Stimulated activated CD8-positive, alpha-beta memory T cell treated with anti-CD3 and anti-CD28 coated beads, Interleukin-15, amount 100 ng/mL, for 1 hour (primary cell): ENCODE measurements around the gene ASPSCR1.
"Not testable (repeated sequence)": the region's sequence is repeated elsewhere in the genome, so short reads cannot be mapped to it uniquely, and the experiment has no call there.

Experiments used
- DNase-seq: peaks from one replicate; pipeline ENCODE4 v3.0.0-alpha.2; 2020; ENCODE audit warnings: low read depth

ASPSCR1 gene

DNA sequence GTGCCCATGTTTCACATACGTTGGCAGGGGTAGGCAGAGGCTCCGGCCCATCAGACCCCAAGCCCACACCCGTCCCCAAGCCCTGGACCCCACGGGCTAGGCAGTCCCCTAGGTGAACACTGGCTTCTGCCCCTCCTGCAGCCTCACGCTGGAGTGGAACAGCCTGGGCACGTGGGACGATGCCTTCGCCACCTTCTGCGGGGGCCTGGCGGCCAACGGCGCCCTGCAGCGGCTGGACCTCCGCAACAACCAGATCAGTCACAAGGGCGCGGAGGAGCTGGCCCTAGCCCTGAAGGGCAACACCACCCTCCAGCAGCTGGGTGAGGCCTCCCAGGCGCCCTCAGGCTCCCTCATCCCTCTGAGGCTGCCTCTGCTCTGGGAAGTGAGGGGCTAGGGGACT is 47.4 kb downstream of the ASPSCR1 start:
- DNase-seq = no peak

DNA sequence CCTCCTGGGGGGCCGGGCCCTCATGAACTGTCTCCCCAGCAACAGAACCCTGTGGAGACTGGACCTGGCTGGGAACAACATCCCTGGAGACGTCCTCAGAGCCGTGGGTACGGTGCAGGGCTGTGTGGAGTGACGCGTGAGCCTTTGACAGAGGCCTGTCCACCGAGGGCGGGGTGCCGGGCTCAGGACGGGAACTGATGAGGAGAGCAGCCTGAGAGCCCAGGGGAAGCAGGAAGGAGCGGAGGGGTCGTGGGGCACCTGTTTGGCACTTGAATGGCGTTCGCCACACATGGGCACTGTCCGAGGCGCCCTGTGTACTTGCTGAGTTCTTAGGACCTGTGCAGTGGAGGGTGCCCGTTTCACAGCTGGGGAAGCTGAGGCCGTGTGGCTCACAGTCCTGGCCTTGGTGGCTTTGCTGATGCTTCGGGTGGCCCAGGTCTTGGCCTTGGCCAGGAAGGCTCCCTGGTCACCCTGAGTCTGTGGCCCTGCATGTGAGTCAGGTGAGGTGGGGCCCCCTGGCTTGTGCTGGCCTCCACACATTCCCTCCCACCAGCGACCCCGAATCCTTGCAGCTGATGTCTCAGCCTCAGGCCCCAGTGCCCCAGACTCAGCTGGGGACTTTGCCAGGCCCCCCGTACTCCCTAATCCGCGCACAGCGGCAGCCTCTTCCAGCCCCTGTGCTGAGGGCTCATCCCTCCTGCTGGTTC is 48.1 kb downstream of the ASPSCR1 start:
- no peak for DNase-seq

DNA sequence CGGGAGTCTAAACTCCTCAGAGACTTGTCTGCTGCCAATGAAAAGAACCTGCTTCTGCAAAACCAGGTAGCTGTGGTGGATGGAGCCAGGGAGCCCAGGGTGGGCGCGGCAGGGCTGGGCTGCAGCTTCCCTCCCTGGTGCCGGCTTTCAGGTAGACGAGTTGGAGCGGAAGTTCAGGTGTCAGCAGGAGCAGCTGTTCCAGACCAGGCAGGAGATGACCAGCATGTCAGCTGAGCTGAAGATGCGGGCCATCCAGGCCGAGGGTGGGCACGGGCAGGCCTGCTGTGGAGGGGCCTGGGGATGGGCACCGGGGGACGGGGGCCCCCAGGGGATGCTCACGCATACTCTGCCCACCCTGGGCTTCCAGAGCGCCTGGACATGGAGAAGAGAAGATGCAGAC is 50.8 kb downstream of the ASPSCR1 start:
- DNase-seq = no peak

DNA sequence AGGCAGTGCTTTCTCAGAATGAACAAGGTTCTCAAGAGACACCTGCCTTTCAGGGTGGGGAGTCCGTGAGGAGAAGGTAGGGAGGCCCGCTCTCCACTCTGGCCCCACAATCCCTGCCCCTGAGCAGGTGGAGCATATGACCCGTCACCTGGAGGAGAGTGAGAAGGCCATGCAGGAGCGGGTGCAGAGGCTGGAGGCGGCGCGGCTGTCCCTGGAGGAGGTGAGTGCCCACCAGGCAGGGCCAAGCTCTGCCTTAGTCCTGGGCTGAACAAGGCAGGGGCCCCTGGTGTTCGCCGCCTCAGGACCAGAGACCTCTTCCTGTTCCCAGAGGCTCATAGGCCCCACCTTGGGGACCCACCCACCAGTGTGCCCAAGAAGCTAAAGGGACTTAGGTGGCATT is 51.5 kb downstream of the ASPSCR1 start:
- DNase-seq = no peak

DNA sequence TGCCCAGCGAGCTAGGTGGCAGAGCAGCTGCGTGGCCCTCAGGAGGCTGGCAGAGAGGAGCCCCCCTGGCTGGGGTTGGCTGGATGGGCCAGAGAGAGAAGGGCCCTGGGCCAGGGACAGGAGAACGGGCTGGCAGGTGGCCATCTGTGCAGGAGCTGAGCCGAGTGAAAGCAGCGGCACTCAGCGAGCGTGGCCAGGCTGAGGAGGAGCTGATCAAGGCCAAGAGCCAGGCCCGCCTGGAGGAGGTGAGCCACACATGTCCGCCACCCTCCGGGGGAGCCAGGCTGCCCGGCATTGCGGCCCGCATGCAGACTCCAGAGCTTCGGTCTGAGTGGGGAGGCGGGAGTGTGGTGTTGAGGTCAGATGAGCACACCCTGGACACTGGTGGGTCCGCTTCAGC is 52.0 kb downstream of the ASPSCR1 start:
- no peak for DNase-seq

DNA sequence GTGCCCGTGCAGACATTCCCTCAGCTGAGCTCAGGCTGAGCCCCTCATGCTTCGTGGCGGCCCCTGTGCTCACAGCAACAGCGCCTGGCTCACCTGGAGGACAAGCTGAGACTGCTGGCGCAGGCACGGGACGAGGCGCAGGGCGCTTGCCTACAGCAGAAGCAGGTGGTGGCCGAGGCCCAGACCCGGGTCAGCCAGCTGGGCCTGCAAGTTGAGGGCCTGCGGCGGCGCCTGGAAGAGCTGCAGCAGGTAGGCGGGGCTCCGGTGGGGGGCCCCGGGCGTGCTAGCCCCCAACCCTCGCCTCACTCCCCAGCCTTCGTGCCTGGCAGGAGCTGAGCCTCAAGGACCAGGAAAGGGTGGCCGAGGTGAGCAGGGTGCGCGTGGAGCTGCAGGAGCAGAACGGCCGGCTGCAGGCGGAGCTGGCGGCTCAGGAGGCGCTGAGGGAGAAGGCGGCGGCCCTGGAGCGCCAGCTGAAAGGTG is 52.6 kb downstream of the ASPSCR1 start:
- DNase-seq = no peak

DNA sequence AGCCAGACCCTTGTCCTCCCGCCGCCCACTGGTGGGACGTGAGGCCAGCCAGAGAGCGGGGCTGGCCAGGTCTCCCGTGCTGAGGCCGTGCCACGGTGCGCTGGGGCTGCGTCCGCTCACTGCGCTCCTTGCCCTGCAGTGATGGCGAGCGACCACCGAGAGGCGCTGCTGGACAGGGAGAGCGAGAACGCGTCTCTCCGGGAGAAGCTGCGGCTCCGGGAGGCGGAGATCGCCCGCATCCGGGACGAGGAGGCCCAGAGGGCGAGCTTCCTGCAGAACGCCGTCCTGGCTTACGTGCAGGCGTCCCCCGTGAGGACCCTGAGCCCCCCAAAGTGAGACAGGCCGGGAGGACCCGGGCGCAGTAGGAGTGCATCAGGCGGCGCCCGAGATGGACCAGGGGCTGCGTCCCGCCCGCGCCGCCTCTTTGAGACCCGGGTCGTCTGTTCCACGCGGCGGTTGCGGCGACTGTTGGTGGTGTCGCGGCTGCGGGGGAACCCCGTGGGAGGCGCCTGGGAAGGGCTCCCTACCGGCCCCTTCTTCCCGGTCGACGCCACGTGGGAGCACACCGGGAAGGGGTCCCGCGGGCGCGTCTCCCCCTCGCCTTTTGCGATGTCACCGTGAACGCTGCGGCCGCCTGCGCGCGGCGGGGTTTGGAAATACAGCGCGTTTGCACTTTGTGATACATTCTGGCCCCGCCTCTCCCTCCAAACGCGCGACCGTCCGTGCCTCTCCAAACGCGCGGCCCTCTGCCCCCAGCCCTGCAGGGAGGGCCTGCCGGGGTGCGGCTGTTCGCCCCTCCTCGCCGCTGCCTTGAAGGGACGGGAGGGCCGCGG is 53.3 kb downstream of the ASPSCR1 start:
- DNase-seq = peak; percentile 60

DNA sequence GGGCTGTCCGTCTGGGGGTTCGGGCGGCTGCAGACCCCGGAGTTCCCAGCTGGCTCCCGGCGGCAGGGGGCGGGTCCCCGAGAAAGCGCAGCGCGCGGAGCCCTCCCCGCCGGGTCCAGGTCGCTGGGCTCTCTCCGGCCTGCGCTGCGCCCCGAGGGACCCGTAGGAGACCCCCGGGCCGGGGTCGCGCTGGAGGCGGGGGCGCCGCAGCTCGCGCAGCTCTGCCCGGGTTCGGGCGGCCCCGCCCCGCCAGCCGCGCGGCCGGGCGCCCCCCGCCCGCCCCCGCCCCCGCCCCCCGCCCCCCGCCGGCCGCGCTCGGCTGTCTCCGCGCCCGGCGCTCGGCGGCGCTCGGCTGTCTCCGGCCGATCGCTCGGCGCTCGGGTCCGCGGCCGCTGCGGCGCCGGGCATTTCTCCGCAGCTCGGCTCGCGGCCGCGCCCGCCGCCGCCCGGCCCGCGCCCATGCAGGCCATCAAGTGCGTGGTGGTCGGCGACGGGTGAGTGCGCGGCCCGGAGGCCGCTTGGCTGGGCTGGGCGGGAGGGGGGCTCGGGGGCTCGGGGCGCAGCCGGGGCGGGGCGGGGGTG is 54.0 kb downstream of the ASPSCR1 start, which contains the start of gene RAC3:
RAC3 (plus strand) TSS at position 376 of the 582 bp plus-strand sequence; CDS start at position 460, 84 bp downstream.
- DNase-seq = no peak

DNA sequence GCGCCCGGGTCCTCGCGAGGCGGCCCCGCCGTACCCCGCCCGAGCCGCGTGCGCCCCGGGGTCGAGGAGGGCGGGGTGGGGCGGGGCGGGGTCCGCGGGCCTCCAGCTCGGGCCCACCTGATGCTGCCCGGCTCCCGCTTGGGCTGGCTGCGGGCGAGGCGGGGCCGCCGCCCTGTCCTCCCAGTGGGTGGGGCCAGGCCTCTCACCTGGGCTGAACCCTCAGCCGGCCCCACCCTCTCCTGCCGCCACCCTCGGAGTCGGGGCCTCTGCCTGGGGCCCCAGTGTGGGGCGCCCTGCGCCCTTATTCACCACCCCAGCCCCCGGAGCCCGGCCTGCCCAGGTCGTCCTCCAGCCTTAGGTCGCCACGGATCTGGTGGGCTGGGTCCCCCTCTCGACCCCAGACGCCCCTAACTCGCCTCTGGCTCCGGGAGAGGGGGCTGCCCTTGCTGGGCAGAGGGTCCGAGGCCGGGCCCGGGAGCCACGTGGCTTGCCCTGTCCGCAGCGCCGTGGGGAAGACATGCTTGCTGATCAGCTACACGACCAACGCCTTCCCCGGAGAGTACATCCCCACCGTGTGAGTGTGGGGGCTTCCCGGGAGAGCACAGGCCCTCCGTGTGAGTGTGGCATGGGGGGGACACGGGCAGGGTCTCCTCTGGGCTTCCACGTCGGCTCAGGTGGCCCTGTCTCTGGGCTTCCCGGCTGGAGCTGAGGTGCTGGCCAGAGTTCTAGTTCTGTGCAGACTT is 54.6 kb downstream of the ASPSCR1 start:
- DNase-seq = no peak

DNA sequence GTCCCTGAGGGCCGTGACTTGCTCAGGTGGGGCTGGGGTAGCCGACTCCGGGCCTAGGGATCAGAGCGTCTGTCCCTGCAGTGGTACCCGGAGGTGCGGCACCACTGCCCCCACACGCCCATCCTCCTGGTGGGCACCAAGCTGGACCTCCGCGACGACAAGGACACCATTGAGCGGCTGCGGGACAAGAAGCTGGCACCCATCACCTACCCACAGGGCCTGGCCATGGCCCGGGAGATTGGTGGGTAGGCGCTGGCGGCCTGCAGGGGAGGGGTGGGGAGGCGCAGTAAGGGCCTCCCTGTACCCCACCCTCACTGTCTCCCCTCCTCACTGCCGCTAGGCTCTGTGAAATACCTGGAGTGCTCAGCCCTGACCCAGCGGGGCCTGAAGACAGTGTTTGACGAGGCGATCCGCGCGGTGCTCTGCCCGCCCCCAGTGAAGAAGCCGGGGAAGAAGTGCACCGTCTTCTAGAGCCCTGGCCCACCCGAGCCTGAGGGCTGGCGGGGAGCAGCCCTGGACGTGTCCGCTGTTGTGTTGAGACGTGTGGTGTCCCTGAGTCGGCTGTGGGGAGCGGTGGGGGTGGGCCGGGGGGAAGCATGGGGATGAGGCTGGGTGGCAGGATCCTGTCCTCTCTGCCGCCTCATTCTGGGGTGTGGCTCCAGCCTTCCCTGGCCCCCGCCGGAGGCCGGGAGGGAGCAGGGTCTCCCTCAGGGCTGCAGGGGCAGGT is 56.1 kb downstream of the ASPSCR1 start:
- DNase-seq = no peak

DNA sequence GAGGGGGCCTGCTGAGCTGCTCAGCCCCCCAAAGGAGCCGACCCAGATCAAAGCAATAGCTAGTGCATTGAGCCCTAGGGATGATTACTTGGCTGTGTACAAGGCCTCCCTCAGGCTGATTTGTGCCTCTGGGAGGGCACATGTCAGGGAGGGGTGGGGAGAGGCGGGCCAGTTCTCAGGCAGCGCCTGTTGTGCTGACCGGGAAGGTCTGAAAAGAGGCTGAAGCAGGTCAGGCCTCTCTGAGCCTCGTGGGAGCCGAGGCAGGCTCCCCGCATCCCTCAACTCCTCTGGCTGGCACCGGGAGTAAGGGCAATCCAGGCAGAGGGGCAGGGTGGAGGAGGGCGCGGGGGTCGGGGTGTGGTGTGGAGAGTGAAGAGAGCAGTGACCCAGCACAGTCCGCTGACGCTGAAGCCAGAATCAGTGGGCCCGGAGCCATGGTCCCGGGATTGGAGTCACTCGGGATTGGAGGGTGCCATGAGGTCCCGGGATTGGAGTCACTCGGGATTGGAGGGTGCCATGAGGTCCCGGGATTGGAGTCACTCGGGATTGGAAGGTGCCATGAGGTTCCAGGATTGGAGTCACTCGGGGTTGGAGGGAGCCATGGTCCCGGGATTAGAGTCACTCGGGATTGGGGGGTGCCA is 57.1 kb downstream of the ASPSCR1 start:
- no peak for DNase-seq

DNA sequence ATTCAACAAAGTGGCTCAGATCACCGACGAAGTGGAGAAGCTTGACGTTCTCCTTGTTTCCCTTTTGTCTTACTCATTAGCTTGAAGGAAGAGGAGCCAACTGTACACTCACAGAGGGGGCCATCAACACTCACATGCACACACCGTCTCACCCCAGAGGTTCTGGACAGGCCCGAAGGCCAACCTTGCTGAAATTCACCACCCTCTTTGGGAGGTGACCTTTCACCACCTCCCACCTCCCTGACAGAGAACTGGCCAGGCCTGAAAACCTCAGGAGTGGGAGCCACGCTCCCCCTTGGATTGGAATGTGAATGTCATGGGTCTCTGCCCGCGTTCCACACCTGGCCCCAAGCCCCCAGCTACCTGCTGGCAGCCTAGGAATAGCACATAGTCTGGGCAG is 58.1 kb downstream of the ASPSCR1 start:
- DNase-seq = no peak

DNA sequence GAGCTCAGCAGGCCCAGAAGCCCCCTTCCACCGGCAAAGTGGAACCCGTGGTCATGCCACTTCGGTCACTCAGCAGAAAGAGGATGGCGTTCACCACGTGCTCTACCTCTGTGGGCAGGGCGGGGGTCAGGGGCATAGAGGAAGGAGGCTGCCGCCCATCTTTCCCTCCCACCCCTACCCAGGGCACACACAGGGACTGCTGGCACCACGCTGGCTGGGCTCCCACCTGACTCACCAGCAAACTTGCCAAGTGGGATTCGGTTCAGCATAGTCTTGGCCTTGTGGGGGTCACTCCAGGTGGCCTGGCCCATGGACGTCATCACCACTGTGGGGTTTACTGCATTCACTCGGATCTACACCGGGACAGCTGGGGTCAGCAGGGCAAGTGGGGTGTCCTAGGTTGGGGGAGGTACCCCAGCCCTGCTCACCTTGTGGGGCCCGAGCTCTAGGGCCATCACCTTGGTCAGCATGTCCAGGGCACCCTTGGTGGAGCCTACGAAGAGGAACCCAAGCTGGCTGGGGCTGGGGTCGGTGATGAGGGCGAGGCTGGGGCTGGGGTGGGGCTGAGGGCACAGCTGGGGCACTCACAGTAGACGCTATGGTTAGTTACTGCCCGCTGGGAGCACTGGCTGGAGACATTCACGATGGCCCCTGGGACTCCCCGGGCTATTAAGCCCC is 58.7 kb downstream of the ASPSCR1 start:
- DNase-seq = no peak

DNA sequence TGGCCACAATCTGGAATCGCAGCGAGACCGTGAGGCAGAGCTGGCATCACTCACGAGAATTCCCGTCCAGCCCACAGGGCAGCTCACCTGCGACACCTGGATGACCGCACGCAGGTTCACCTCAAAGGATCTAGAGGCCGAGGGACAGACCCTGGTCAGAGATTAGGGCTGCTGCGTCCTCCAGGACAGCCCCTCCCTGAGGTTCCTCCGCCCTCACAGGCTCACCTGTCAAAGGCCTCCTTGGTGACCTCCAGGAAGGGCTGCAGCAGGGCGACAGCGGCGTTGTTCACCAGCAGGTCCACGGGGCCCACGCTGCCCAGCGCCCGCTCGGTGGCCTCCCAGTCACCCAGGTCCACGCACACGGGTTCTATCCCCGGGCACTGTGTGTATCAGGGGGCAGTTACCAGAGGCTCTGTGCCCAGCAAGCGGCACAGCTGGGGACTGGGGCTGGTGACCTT is 59.2 kb downstream of the ASPSCR1 start:
- DNase-seq = no peak

DNA sequence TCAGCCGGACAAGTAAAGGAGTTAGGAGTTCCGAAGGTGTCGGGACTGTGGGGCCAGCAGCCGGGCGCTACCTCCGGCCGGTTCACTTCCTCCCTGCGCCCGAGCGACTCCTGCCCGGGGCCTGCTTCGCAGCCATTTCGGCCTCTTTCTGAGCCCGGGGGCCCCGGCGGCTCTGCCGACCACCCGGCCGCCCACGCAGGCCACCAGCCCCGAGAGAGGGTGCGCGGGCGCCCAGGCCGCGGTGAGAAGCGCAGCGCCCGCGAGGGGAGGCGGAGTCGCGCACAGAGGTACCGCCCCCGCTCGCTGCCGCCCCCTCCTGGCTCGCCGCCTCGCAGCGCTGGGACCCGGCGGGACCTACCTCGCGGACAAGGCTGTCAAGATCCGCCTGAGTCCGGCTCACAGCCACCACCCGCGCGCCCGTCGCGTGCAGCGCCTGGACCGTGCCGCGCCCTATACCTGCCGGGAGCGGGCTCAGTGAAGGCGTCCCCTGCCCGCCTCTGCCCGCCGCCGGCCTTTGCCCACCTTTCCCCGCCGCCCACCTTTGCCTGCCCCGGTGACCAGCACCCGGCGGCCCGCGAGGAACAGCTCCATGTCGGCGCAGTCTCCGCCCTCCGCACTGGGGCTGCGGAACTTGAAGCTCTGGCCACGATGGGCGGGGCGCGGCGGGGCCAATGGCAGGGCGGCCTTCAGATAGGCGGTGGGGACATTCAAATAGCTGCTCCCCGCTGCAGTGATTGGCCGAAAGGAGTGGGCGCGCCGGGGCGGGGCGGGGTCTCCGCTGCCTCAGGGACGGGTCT is 59.9 kb downstream of the ASPSCR1 start, which contains the start of gene DCXR:
DCXR (minus strand) TSS at position 606 of the 797 bp plus-strand sequence; CDS start at position 591, 15 bp downstream.
- DNase-seq = peak; percentile 90

DNA sequence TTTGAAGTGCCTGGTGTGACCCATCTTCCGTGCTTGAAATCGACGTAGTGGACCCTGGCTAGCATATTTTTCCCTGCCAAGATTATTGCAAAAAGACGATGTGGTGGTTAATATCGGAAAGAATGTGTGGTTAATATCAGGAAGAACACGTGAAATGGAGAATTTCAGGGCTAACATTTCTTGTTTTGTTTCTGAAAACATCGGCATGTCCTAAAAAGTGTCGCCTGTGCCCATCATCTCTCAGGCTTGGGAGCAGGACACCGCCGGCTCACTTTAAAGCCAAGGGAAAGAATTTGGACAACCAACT is 60.4 kb downstream of the ASPSCR1 start:
- no peak for DNase-seq

DNA sequence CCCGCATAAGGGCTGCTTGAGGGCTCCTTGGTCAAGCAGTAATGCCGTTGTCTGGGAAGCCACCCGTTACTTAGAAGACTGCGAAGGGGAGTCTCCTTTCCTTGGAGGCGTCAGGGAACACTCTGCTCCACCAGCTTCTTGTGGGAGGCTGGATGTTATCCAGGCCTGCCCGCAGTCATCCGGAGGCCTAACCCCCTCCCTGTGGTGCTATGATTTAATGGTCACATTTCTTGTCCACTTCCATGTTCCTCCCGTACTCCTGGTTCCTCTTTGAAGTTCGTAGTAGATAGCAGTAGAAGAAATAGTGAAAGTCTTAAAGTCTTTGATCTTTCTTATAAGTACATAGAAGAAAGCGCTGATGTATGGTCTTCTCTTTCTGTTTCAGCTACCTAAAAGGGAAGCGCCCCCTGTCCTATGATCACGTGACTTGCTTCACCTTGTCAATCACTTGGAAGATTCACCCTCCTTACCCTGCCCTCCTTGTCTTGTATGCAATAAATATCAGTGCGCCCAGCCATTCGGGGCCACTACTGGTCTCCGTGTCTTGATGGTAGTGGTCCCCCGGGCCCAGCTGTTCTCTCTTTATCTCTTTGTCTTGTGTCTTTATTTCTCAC is 61.5 kb downstream of the ASPSCR1 start:
- not testable (repeated sequence) for DNase-seq

DNA sequence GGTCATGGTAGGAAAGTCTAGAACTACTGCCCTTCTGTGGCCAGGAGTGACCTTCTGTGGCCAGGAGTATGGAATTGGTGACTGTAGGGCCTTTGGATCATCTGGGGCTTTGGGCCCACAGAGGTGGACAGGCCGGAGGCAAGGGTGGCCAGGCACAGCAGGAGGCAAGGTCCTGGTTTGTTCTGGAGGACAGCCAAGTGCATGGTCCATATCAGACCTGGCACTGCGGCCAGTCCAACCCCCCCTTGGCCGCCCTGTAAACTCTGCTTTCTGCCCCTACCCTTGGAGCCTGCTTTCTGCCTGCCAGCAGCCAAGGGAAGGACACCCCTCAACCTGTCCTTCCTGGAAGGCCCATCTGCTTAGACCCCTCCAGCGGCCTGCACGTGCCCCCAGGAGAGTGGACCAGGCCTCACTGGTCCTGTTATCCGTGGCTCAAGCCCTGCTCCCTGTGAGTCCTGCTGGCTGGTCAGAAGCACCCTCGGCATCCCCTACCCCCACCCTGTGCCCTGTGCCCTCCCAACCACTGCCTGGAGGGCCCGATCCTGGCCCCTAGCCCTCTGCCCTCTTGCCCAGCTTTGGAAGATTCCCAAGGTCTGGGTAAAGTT is 62.4 kb downstream of the ASPSCR1 start:
- DNase-seq = no peak
